ENCODE data around the gene HCAR1.
"Not testable (repeated sequence)": the region's sequence is repeated elsewhere in the genome, so short reads cannot be mapped to it uniquely, and the experiment has no call there.

HCAR1 gene

GRCh38 chr12:122702890-122703611 is 27.6 kb downstream of the HCAR1 start, which contains the start of gene HCAR2:
Gene HCAR2 (minus strand): TSS chr12:122703357. CDS start chr12:122703283, 74 bp downstream.
- not testable (repeated sequence) for H3K9me3 ChIP-seq (ENCODE audit: control insufficient read depth, insufficient read depth, low read length); H3K4me1 ChIP-seq (ENCODE audit: insufficient read depth, low read length); H3K9ac ChIP-seq (ENCODE audit: low read depth, low read length); H3K36me3 ChIP-seq (ENCODE audit: insufficient read depth, low read length)

GRCh38 chr12:122701481-122701880 is 29.2 kb downstream of the HCAR1 start:
- H3K9me3 ChIP-seq (ENCODE audit: control insufficient read depth, insufficient read depth, low read length); H3K9ac ChIP-seq (ENCODE audit: low read depth, low read length); H3K36me3 ChIP-seq (ENCODE audit: insufficient read depth, low read length); H3K4me1 ChIP-seq (ENCODE audit: insufficient read depth, low read length): not testable (repeated sequence)

GRCh38 chr12:122700038-122700710 is 30.5 kb downstream of the HCAR1 start:
- H3K9ac ChIP-seq (ENCODE audit: low read depth, low read length); H3K4me1 ChIP-seq (ENCODE audit: insufficient read depth, low read length); H3K36me3 ChIP-seq (ENCODE audit: insufficient read depth, low read length); H3K9me3 ChIP-seq (ENCODE audit: control insufficient read depth, insufficient read depth, low read length): not testable (repeated sequence)

GRCh38 chr12:122696922-122697321 is 33.7 kb downstream of the HCAR1 start:
- H3K36me3 ChIP-seq (ENCODE audit: insufficient read depth, low read length); H3K9me3 ChIP-seq (ENCODE audit: control insufficient read depth, insufficient read depth, low read length); H3K9ac ChIP-seq (ENCODE audit: low read depth, low read length); H3K4me1 ChIP-seq (ENCODE audit: insufficient read depth, low read length): not testable (repeated sequence)

GRCh38 chr12:122691566-122691965 is 39.1 kb downstream of the HCAR1 start:
- no peaks in the 10 kb centered on the region for H3K36me3 ChIP-seq (ENCODE audit: insufficient read depth, low read length)
- H3K9ac ChIP-seq (ENCODE audit: low read depth, low read length) = no peak overlapping the region
- no peaks in the 10 kb centered on the region for H3K9me3 ChIP-seq (ENCODE audit: control insufficient read depth, insufficient read depth, low read length)
- peaks cover 5% of the 10 kb centered on the region for H3K4me1 ChIP-seq (ENCODE audit: insufficient read depth, low read length)

GRCh38 chr12:122688291-122688690 is 42.4 kb downstream of the HCAR1 start:
- no peaks in the 10 kb centered on the region for H3K36me3 ChIP-seq (ENCODE audit: insufficient read depth, low read length)
- no peaks in the 10 kb centered on the region for H3K9me3 ChIP-seq (ENCODE audit: control insufficient read depth, insufficient read depth, low read length)
- no peak overlapping the region for H3K9ac ChIP-seq (ENCODE audit: low read depth, low read length)
- peaks cover 5% of the 10 kb centered on the region for H3K4me1 ChIP-seq (ENCODE audit: insufficient read depth, low read length)

- Histone ChIP-seq H3K4me1 (ENCODE audit: insufficient read depth, low read length) (peaks cover 5% of the 10 kb centered on the region), H3K36me3 (ENCODE audit: insufficient read depth, low read length) (no peaks in the 10 kb centered on the region), H3K9ac (ENCODE audit: low read depth, low read length) (no peak overlapping the region), H3K9me3 (ENCODE audit: control insufficient read depth, insufficient read depth, low read length) (no peaks in the 10 kb centered on the region)
Measured at GRCh38 chr12:122687086-122687485, 43.6 kb downstream of the HCAR1 start.

GRCh38 chr12:122686538-122686937 is 44.1 kb downstream of the HCAR1 start:
- Histone ChIP-seq H3K36me3 (ENCODE audit: insufficient read depth, low read length) (no peaks in the 10 kb centered on the region), H3K9me3 (ENCODE audit: control insufficient read depth, insufficient read depth, low read length) (no peaks in the 10 kb centered on the region), H3K9ac (ENCODE audit: low read depth, low read length) (no peak overlapping the region), H3K4me1 (ENCODE audit: insufficient read depth, low read length) (peaks cover 5% of the 10 kb centered on the region)

GRCh38 chr12:122684297-122684813 is 46.3 kb downstream of the HCAR1 start:
- peaks cover 2% of the 10 kb centered on the region for H3K4me1 ChIP-seq (ENCODE audit: insufficient read depth, low read length)
- H3K36me3 ChIP-seq (ENCODE audit: insufficient read depth, low read length) = no peaks in the 10 kb centered on the region
- H3K9me3 ChIP-seq (ENCODE audit: control insufficient read depth, insufficient read depth, low read length) = no peaks in the 10 kb centered on the region
- no peak overlapping the region for H3K9ac ChIP-seq (ENCODE audit: low read depth, low read length)

GRCh38 chr12:122681814-122682213 is 48.8 kb downstream of the HCAR1 start:
- Histone ChIP-seq H3K36me3 (ENCODE audit: insufficient read depth, low read length) (no peaks in the 10 kb centered on the region), H3K9me3 (ENCODE audit: control insufficient read depth, insufficient read depth, low read length) (no peaks in the 10 kb centered on the region; the same call in 1 of the 2 replicates), H3K4me1 (ENCODE audit: insufficient read depth, low read length) (peaks cover 6% of the 10 kb centered on the region), H3K9ac (ENCODE audit: low read depth, low read length) (no peak overlapping the region)

- H3K9ac ChIP-seq (ENCODE audit: low read depth, low read length); H3K36me3 ChIP-seq (ENCODE audit: insufficient read depth, low read length); H3K4me1 ChIP-seq (ENCODE audit: insufficient read depth, low read length); H3K9me3 ChIP-seq (ENCODE audit: control insufficient read depth, insufficient read depth, low read length): not testable (repeated sequence)
Measured at GRCh38 chr12:122680989-122681388, 49.7 kb downstream of the HCAR1 start.

GRCh38 chr12:122676781-122677180 is 53.9 kb downstream of the HCAR1 start:
- H3K36me3 ChIP-seq (ENCODE audit: insufficient read depth, low read length); H3K4me1 ChIP-seq (ENCODE audit: insufficient read depth, low read length); H3K9ac ChIP-seq (ENCODE audit: low read depth, low read length); H3K9me3 ChIP-seq (ENCODE audit: control insufficient read depth, insufficient read depth, low read length): not testable (repeated sequence)
